Thoracic aorta (tissue), 2 donors: Measurements from ENCODE around the gene RBMS3. TPM values are rescaled to one million over a fixed set of nuclear protein-coding genes. Genes with fewer than 3 reads are reported as not detected.
"Not testable (repeated sequence)": the region's sequence is repeated elsewhere in the genome, so short reads cannot be mapped to it uniquely, and the experiment has no call there.

ENCODE experiments used
- ATAC-seq: fragments of 150-250 bp; one replicate; pipeline ENCODE4 v1.8.0; 2017; ENCODE audit warnings: low read depth; ENCODE audit not compliant: insufficient number of reproducible peaks, low FRiP score
- DNase-seq: peaks from one replicate; pipeline ENCODE4 v3.0.0-alpha.2; 2020; ENCODE audit warnings: low spot score
- H3K27ac ChIP-seq, 2 donors: fragments of 200-600 bp; sonication (generic); 1 replicate in 1 of 2; 2 replicates in 1 of 2; pipeline ENCODE4 v1.5.1; 2016; ENCODE audit warnings: mild to moderate bottlenecking in 2 of 2, moderate library complexity in 2 of 2
- H3K27me3 ChIP-seq: fragments of 200-600 bp; sonication (generic); replicated peaks from 2 replicates; pipeline ENCODE4 v1.6.0; 2016; ENCODE audit warnings: mild to moderate bottlenecking; ENCODE audit not compliant: insufficient read depth
- H3K36me3 ChIP-seq: fragments of 200-600 bp; sonication (generic); one replicate; pipeline ENCODE4 v1.5.1; 2016
- H3K4me1 ChIP-seq, 2 donors: fragments of 200-600 bp; sonication (generic); 1 replicate in 1 of 2; 2 replicates in 1 of 2; pipeline versions ENCODE4 v1.5.1 to v1.6.0; 2016; ENCODE audit warnings: low read depth in 2 of 2, mild to moderate bottlenecking in 1 of 2; ENCODE audit not compliant: control insufficient read depth in 1 of 2
- H3K4me3 ChIP-seq: fragments of 200-600 bp; sonication (generic); 2 replicates; pipeline ENCODE4 v1.5.1; 2016; ENCODE audit warnings: mild to moderate bottlenecking
- H3K9me3 ChIP-seq: fragments of 200-600 bp; sonication (generic); 2 replicates; pipeline ENCODE4 v1.5.1; 2016
- total RNA-seq, 2 donors: library from RNA; depleted of rRNA; stranded (reverse); fragments of >200 nt; gene quantifications; one replicate each; pipeline versions ENCODE4 v1.1.0 to v1.2.3, GENCODE V29; 2016
- TF ChIP-seq, protein P1 (sequence below): fragments of 200-600 bp; sonication (generic); IDR thresholded peaks from one replicate; pipeline ENCODE4 v1.5.1; 2019; ENCODE audit warnings: antibody characterized with exemption

The RBMS3 gene
- total RNA-seq, 2 donors from 2014 or later, result 149 to 186 TPM

GRCh38 chr3:29655015-29655747 lies 374.3 kb downstream of the RBMS3 start:
- DNase-seq (no peak), ATAC-seq (no peak)
- Histone ChIP-seq H3K9me3 (no peaks in the 10 kb centered on the region), H3K4me1 (peaks cover 0 to 3% of the 10 kb centered on the region in 2 donors), H3K4me3 (no peak overlapping the region), H3K36me3 (no peaks in the 10 kb centered on the region), H3K27me3 (no peaks in the 10 kb centered on the region), H3K27ac (no peak overlapping the region)
- TF ChIP-seq, protein P1, sequence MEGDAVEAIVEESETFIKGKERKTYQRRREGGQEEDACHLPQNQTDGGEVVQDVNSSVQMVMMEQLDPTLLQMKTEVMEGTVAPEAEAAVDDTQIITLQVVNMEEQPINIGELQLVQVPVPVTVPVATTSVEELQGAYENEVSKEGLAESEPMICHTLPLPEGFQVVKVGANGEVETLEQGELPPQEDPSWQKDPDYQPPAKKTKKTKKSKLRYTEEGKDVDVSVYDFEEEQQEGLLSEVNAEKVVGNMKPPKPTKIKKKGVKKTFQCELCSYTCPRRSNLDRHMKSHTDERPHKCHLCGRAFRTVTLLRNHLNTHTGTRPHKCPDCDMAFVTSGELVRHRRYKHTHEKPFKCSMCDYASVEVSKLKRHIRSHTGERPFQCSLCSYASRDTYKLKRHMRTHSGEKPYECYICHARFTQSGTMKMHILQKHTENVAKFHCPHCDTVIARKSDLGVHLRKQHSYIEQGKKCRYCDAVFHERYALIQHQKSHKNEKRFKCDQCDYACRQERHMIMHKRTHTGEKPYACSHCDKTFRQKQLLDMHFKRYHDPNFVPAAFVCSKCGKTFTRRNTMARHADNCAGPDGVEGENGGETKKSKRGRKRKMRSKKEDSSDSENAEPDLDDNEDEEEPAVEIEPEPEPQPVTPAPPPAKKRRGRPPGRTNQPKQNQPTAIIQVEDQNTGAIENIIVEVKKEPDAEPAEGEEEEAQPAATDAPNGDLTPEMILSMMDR, result no peak

DNA sequence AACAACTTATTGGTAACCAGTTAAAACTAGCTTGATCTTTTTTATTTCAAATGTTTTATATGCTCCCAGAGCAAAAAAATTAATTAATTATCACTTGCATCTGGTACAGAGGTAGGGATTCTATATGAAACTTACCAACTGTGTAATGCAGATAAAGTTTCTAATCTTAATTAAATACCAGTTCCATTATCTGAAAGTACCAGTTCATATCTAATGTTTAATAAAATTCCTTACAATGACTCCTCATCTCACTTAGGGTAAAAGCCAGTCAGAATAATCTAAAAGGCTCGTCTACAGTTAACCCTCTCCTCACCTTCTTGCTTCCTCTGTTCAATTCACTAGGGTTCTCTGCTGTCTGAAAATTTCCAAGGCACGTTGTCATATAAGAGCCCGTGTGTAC lies 384.8 kb downstream of the RBMS3 start:
- Histone ChIP-seq H3K27me3 (no peaks in the 10 kb centered on the region), H3K9me3 (no peaks in the 10 kb centered on the region), H3K4me1 (no peaks in the 10 kb centered on the region), H3K36me3 (no peaks in the 10 kb centered on the region), H3K27ac (no peak overlapping the region), H3K4me3 (no peak overlapping the region)
- ATAC-seq (no peak), DNase-seq (no peak)
- TF ChIP-seq, protein P1, result no peak

DNA sequence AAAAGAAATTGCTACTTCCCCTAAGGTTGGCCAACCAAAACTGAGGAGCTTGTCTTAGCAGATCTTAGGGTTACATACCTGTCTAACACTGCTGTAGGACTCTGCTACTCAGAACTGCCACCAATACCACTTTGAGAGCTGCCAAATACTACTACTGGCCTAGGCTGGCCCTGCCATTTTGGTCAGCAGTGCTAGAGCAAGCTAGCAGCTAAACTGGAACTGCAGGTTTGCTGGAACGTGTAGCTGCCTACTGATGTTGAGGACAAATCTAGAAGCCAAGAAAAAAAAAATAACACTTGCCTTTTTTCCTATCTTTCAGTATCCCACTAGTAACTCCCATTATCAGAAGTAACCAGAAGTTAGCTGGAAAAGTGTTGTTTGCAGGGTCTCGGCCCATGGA lies 387.4 kb downstream of the RBMS3 start:
- Histone ChIP-seq H3K27me3 (no peaks in the 10 kb centered on the region), H3K36me3 (no peaks in the 10 kb centered on the region), H3K27ac (no peak overlapping the region), H3K4me3 (no peak overlapping the region), H3K9me3 (no peaks in the 10 kb centered on the region), H3K4me1 (no peaks in the 10 kb centered on the region)
- no peak for DNase-seq
- TF ChIP-seq, protein P1, result no peak
- no peak for ATAC-seq

DNA sequence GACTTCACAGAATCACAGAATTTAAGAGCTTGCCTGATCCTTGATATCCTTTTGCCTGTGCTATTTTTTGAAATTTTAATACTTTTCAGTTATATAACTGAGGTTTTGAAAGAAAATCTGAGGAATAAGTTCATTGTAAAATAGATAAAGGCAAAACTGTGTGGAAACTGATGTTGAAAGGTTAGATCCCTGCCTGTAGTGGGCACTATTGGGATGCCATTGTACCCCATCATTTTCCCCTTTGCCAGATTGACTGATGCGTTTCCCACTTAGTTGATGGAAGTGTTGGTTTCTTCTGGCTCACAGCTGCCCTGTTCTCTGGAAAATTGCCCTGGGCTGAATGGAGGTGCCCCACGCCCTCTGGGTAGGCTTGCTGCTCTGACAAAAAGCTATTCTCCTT lies 387.9 kb downstream of the RBMS3 start:
- H3K4me1 ChIP-seq, result no peaks in the 10 kb centered on the region
- TF ChIP-seq, protein P1, result no peak
- H3K36me3 ChIP-seq, result no peaks in the 10 kb centered on the region
- ATAC-seq, result no peak
- no peak for DNase-seq
- H3K27me3 ChIP-seq, result no peaks in the 10 kb centered on the region
- no peak overlapping the region for H3K27ac ChIP-seq
- H3K9me3 ChIP-seq, result no peaks in the 10 kb centered on the region
- no peak overlapping the region for H3K4me3 ChIP-seq

DNA sequence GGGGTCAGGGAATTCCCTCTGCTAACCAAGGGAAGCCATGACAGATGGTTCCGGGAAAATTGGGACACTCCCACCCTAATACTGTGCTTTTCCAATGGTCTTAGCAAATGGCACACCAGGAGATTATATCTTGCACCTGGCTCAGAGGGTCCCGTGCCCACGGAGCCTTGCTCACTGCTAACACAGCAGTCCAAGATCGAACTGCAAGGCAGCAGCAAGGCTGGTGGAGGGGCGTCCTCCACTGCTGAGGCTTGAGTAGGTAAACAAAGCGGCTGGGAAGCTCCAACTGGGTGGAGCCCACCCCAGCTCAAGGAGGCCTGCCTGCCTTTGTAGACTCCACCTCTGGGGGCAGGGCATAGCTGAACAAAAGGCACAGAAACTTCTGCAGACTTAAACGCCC lies 389.6 kb downstream of the RBMS3 start:
- ATAC-seq, H3K27ac ChIP-seq, H3K36me3 ChIP-seq, H3K27me3 ChIP-seq, DNase-seq, H3K4me3 ChIP-seq, H3K4me1 ChIP-seq, H3K9me3 ChIP-seq: not testable (repeated sequence)

DNA sequence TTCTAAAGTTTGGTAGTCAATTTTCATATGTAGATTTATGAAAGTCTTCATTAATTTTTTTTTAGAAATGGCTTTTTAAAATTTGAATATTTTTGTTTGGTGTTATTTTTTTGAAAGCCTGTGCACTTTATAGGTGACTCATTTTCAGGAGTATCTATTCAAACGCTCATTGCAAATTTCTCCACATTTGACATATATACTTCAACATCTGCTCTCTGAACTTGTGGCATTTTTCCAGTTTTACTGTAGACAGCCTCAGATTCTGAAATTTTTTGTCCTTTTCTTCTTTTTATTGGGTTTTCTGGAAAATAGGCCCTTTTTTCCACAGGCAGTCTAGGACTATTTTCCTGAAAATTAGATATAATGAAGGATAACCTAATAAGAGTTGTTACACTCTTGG lies 396.6 kb downstream of the RBMS3 start:
- no peak overlapping the region for H3K27ac ChIP-seq
- TF ChIP-seq, protein P1, result no peak
- H3K36me3 ChIP-seq, result no peaks in the 10 kb centered on the region
- no peak overlapping the region for H3K4me3 ChIP-seq
- DNase-seq, result no peak
- no peak for ATAC-seq
- H3K9me3 ChIP-seq, result no peaks in the 10 kb centered on the region
- peaks cover 0 to 2% of the 10 kb centered on the region in 2 donors for H3K4me1 ChIP-seq
- H3K27me3 ChIP-seq, result no peaks in the 10 kb centered on the region
